ENCODE results near the gene LMCD1.

- TF ChIP-seq, protein P1, sequence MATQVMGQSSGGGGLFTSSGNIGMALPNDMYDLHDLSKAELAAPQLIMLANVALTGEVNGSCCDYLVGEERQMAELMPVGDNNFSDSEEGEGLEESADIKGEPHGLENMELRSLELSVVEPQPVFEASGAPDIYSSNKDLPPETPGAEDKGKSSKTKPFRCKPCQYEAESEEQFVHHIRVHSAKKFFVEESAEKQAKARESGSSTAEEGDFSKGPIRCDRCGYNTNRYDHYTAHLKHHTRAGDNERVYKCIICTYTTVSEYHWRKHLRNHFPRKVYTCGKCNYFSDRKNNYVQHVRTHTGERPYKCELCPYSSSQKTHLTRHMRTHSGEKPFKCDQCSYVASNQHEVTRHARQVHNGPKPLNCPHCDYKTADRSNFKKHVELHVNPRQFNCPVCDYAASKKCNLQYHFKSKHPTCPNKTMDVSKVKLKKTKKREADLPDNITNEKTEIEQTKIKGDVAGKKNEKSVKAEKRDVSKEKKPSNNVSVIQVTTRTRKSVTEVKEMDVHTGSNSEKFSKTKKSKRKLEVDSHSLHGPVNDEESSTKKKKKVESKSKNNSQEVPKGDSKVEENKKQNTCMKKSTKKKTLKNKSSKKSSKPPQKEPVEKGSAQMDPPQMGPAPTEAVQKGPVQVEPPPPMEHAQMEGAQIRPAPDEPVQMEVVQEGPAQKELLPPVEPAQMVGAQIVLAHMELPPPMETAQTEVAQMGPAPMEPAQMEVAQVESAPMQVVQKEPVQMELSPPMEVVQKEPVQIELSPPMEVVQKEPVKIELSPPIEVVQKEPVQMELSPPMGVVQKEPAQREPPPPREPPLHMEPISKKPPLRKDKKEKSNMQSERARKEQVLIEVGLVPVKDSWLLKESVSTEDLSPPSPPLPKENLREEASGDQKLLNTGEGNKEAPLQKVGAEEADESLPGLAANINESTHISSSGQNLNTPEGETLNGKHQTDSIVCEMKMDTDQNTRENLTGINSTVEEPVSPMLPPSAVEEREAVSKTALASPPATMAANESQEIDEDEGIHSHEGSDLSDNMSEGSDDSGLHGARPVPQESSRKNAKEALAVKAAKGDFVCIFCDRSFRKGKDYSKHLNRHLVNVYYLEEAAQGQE (IDR thresholded peaks at IDR 0.05; ENCODE audit: low read depth): no peak
- TF ChIP-seq NFIC (IDR thresholded peaks at IDR 0.05) (no peak), CREB1 (IDR thresholded peaks at IDR 0.05; ENCODE audit: low read depth) (no peak), EP300 (IDR thresholded peaks at IDR 0.05; ENCODE audit: borderline replicate concordance) (no peak), USF1 (IDR thresholded peaks at IDR 0.05) (no peak), RAD21 (IDR thresholded peaks at IDR 0.05; ENCODE audit: low read depth) (no peak), TEAD4 (IDR thresholded peaks at IDR 0.05) (no peak), CEBPB (IDR thresholded peaks at IDR 0.05) (no peak), YY1 (IDR thresholded peaks at IDR 0.05; ENCODE audit: low read depth) (no peak), TCF12 (IDR thresholded peaks at IDR 0.05; ENCODE audit: low read depth) (no peak)
- TF ChIP-seq, protein P2, sequence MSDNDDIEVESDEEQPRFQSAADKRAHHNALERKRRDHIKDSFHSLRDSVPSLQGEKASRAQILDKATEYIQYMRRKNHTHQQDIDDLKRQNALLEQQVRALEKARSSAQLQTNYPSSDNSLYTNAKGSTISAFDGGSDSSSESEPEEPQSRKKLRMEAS (IDR thresholded peaks at IDR 0.05): no peak
These were observed 69.6 kb downstream of the LMCD1 start for GRCh38 chr3:8571256-8571655.

Data from Ishikawa (cell line).